K562 (cell line): ENCODE measurements around the gene FREM1.

Source experiments
- EHMT2 ChIP-seq: fragments of 450-650 bp; IDR thresholded peaks from 2 replicates; pipeline ENCODE4 v1.6.1; 2018; ENCODE audit warnings: antibody characterized with exemption
- NR2C2 ChIP-seq, 2 experiments: fragments of 200-800 bp in 1 of 2; sonication (Bioruptor generic) in 1 of 2; sonication (generic) in 1 of 2; formaldehyde crosslinking in 1 of 2; IDR thresholded peaks; 2 replicates each; pipeline versions ENCODE4 v1.6.1 to v1.8.0; 2016 to 2022; ENCODE audit warnings: mild to moderate bottlenecking in 1 of 2, missing compliant biosample characterization in 1 of 2, missing genetic modification characterization in 1 of 2, missing genetic modification reagents in 1 of 2
- PRMT5 ChIP-seq: sonication (generic); formaldehyde crosslinking; IDR thresholded peaks from 2 replicates; pipeline ENCODE4 v1.5.0; 2020; ENCODE audit warnings: missing genetic modification reagents
- SIX5 ChIP-seq, 2 experiments: IDR thresholded peaks; 2 replicates each; pipeline ENCODE4 v1.6.1; 2011; ENCODE audit warnings: low read length in 2 of 2, borderline replicate concordance in 1 of 2, low read depth in 1 of 2, mild to moderate bottlenecking in 1 of 2, moderate library complexity in 1 of 2; ENCODE audit not compliant: insufficient read depth in 1 of 2
- STAT5A ChIP-seq: IDR thresholded peaks from 2 replicates; pipeline ENCODE4 v1.6.1; 2012; ENCODE audit warnings: low read length, inconsistent platforms, borderline replicate concordance
- ZNF592 ChIP-seq: fragments of 450-650 bp; IDR thresholded peaks from 2 replicates; pipeline ENCODE4 v1.6.1; 2017; ENCODE audit warnings: antibody characterized with exemption, mild to moderate bottlenecking

DNA sequence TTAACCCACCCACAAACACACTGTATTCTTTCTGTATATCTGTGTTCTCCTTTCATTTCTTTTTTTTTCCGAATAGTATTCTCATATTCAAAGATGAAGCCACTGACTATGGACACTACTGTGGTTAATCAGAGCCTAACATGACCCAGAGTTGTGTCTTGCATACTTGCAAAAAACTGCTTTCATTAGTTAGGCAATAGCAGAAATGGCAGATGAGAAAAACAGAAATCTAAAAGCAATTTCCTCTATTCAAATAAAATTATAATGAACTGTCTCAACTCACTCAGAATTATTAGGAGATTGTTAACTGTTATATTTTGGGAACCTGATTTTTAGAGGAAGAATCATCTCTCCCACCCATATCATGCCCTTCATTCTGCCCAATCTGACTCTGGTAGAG is 45.9 kb downstream of the FREM1 start:
- no peak for TF ChIP-seq PRMT5 (CRISPR knock-in tag)
- no peak for TF ChIP-seq NR2C2 (CRISPR knock-in tag; IDR thresholded peaks at IDR 0.05)
- TF ChIP-seq NR2C2 (tag; IDR thresholded peaks at IDR 0.05), result no peak
- TF ChIP-seq EHMT2, result no peak
- no peak for TF ChIP-seq SIX5 (IDR thresholded peaks at IDR 0.05; ENCODE audit: borderline replicate concordance in 1 of 2, insufficient read depth in 1 of 2, low read depth in 1 of 2, low read length in 2 of 2)
- TF ChIP-seq ZNF592, result no peak
- TF ChIP-seq STAT5A, result no peak
